GM18858 (cell line): ENCODE results near the gene POLR2B.

Experiments used
- ATAC-seq: cut with Tn5 transposase; IDR thresholded peaks from one replicate; pipeline ENCODE4 v1.9.1; 2021; ENCODE audit not compliant: unreplicated experiment

POLR2B gene

DNA sequence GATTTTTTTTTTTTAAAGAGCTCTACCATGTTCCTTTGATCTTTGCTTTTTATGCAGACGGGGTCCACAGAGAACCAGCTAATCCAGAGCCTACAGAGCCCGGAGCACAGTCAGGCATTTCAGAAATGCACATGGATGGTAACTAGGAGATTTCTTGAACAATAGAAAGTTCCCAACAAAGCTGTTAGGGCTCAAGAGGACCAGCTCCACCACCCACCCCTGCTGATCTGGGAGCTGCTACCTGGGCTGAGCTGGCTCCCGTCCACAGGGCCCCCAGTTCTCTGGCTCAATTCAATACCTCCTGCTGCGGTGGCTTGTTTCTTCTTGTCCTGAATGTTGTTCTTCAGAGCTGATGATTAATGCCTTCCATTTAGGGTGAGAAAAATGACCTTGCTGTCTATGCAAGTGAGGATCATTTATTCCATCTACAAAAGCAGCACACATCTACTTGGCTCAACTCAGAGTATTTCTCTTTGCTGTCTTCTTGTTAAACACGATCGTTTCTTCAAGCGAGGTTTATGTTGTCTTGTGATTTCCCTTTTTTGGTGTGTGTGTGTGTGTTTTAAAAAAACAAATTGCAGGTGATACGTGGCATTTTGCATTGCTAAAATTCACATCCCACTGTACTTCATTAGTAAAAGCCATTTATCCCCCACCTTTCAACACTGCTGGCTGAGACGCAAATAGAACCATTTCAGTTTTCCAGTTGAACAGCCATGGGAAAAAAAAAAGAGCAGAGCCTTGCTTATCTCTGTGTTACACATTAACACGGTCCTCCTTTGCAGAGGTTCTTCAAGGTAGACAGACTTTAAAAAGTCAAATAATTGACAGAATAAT lies 100.2 kb downstream of the POLR2B start:
- no peak for ATAC-seq
